HG03045 (cell line): ENCODE results near the gene TSPEAR.
"Not testable (repeated sequence)": the region's sequence is repeated elsewhere in the genome, so short reads cannot be mapped to it uniquely, and the experiment has no call there.

Source experiments
- ATAC-seq: cut with Tn5 transposase; IDR thresholded peaks from one replicate; pipeline ENCODE4 v1.9.1; 2021; ENCODE audit warnings: mild to moderate bottlenecking, moderate library complexity; ENCODE audit not compliant: unreplicated experiment

Gene TSPEAR

GRCh38 chr21:44510508-44511218, 200.7 kb downstream of the TSPEAR start:
- ATAC-seq: no peak

GRCh38 chr21:44510109-44510507, 201.3 kb downstream of the TSPEAR start:
- ATAC-seq: no peak

GRCh38 chr21:44509539-44509938, 201.8 kb downstream of the TSPEAR start:
- ATAC-seq: no peak

GRCh38 chr21:44508711-44509445, 202.5 kb downstream of the TSPEAR start:
- ATAC-seq: no peak

GRCh38 chr21:44508426-44508710, 203.0 kb downstream of the TSPEAR start:
- no peak for ATAC-seq

- no peak for ATAC-seq
These were observed 203.5 kb downstream of the TSPEAR start for GRCh38 chr21:44507673-44508425.

- ATAC-seq: no peak
These were observed 204.8 kb downstream of the TSPEAR start for GRCh38 chr21:44506279-44507255.

- ATAC-seq: no peak
These were observed 205.6 kb downstream of the TSPEAR start for GRCh38 chr21:44505673-44506278.

GRCh38 chr21:44503901-44504399, 207.4 kb downstream of the TSPEAR start:
- ATAC-seq: no peak

GRCh38 chr21:44503006-44503889, 208.1 kb downstream of the TSPEAR start:
- ATAC-seq: not testable (repeated sequence)

GRCh38 chr21:44502171-44502958, 209.0 kb downstream of the TSPEAR start:
- ATAC-seq: no peak

GRCh38 chr21:44500111-44500510, 211.3 kb downstream of the TSPEAR start:
- no peak for ATAC-seq

- ATAC-seq: no peak
These were observed 211.7 kb downstream of the TSPEAR start for GRCh38 chr21:44499631-44500030.

GRCh38 chr21:44499211-44499560, 212.2 kb downstream of the TSPEAR start:
- ATAC-seq: no peak

GRCh38 chr21:44498280-44499210, 212.8 kb downstream of the TSPEAR start:
- no peak for ATAC-seq

GRCh38 chr21:44497703-44498126, 213.7 kb downstream of the TSPEAR start:
- no peak for ATAC-seq
